Renal cortex interstitium (tissue), 11 donors: ENCODE measurements around the gene MRNIP. TPM values are rescaled to one million over a fixed set of nuclear protein-coding genes. Genes with fewer than 3 reads are reported as not detected.

Experiments used
- DNase-seq, 11 donors: peaks; one replicate each; pipeline ENCODE4 v3.0.0-alpha.2; 2013; ENCODE audit warnings: low read depth in 9 of 11, low spot score in 4 of 11; ENCODE audit errors: extremely low read depth in 1 of 11
- polyA plus RNA-seq, 3 donors: library from polyadenylated mRNA; unstranded; fragments of 120-200 nt; gene quantifications; one replicate each; pipeline ENCODE4 v1.2.1, GENCODE V29; 2013; ENCODE audit not compliant: insufficient read length in 3 of 3

The MRNIP gene
- polyA plus RNA-seq, 3 donors: 34.9 to 55.8 (median 40.7) TPM

- DNase-seq: no peak
Measured at GRCh38 chr5:179832039-179832745, 26.4 kb downstream of the MRNIP start.

GRCh38 chr5:179830818-179831468 lies 27.7 kb downstream of the MRNIP start:
- no peak for DNase-seq

DNA sequence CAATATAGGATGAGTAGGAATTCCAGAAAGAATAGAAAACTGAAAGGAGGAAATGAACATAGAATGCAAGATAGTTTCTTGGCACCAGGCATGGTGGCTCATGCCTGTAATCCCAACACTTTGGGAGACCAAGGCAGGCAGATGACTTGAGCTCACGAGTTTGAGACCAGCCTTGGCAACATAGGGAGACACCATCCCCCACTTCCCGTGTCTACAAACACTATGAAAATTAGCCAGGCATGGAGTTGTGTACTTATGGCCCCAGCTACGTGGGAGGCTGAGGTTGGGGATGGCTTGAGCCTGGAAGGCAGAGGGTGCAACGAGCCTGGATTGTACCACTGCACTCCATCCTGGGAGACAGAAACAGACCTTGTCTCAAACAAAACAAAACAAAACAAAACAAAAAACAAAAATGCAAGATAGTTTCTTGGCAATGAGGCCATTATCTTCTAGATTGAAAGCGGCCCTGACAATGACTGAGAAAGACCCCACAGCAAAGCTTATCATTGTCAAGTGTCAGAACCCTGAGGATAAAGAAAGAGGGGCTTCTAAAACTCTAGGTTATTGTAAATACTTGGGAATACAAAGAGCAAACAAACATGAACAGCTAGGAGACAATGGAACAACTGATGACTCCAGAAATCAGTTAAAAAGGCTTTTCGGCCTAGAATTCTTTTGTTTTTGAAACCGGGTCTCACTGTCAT lies 28.7 kb downstream of the MRNIP start:
- no peak for DNase-seq

DNA sequence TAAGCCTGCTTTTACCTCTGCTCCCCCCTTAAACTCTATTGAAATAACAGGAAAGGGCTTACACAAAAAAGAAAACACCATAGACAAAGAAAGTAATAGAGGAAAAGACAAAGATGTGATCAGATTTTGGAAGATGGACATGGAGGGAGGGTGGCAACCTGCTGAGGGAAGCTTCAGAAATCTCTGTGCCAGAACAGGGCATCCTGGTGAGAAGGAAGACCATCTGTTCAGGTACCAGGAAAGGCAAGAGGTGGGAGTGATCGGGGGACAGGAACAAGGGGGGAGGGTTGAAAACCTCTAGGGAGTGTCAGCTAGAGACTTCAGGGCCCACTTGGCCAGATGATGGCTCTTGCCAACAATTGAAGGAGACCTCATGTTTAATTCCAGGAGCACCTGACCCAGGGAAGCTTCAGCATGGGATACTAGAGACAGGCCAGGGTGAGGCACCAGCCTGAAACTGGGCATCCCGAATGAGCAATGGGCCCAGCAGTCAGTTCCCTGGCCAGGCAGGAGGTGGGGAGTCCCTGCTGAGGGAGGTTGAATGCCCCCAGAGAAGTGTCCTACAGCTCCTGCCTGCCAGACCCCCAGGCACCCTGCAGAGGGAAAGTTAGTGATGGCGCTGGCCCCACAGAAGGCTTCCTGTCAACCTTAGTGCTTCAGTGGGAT lies 29.7 kb downstream of the MRNIP start:
- no peak for DNase-seq

DNA sequence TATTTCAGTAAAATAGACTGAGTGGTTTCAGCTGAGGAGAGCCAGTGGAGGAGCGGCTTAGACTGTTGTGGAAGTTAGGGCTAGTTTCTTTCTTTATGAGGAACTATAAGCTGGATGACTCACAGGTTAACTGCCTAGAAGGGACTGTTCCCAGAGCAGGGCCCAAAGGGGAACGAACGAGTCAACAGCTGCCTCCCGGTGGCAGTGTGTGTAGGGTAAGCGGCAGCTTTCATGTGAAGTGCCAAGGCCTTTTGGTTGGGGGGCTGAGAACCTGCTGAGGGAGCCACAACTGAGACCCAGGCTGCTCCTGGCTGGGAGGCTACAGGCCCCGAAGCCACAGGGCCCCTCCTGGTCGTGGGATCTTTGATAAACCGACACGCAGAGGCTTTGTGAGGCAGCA lies 30.9 kb downstream of the MRNIP start:
- no peak for DNase-seq

- DNase-seq: no peak
Measured at GRCh38 chr5:179825655-179826182, 32.9 kb downstream of the MRNIP start.

DNA sequence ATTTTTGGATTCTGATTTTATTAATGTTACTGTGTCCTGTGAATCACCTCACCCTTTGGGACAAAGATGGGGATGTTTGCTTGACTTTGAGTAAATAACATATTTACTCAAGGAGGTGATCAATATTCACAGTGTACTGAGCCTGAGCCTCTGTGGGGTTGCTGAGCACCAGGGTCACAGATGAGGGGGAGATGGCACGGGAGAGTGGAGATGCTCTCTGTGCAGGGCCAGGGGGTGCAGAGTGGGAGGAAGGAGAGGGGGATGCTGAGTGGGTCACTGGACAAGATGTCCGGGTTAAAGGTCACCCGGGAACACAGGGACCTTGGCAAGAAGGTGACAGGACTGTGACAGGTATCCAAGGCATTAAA lies 33.9 kb downstream of the MRNIP start:
- no peak for DNase-seq

DNA sequence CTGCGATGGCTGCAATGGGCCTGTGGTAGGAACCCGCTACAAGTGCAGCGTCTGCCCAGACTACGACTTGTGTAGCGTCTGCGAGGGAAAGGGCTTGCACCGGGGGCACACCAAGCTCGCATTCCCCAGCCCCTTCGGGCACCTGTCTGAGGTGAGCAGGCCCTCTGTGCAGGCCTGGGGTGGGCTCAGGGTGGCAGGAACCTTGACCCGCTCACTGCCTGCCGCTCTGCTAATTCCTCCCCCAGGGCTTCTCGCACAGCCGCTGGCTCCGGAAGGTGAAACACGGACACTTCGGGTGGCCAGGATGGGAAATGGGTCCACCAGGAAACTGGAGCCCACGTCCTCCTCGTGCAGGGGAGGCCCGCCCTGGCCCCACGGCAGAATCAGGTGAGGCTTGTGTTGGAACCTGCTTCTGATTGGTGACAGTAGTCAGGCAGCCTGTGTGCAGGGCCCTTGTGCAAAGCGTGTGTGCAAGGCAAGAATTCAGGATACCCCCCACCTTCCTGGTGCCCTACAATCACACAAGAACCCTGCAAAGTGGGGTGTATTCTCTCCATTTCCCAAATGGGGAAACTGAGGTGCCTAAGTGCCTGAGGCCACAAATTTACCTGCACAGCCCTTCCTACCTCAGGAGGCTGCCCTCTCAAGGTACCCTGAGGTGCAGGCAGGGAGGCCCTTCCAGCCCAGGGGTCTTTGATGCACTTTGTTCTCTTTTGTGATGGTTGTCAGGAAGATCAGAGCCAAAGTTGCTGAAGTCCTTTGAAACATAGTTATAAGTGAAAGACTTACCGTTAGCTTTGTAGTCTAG lies 34.5 kb downstream of the MRNIP start:
- DNase-seq: no peak

DNA sequence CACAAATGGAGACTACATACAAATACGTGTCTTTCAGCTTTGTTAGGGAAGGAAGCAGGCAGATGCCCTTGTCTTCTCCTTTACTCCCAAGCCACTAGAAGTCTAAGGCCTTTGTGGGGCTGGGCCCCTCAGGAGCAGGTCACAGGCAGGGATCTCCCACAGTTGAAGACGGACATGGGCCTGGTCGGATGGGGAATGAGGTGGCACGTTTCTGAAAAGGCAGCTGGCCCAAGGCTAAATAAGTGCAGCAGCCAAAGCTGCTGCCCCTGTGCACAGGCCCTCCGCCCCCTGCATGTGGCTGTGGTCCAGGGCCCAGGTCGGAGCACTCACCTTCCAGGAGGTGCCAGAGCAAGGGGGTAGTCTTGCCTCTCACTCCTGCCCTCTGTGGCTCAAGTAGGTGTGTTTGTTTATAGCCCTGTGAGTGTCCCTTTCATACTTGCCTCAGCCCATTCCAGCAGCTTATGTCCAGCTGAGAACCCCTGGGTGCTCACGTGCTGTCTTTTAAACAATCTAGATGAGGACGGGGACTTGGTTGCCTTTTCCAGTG lies 36.1 kb downstream of the MRNIP start:
- no peak for DNase-seq

GRCh38 chr5:179822059-179822432 lies 36.6 kb downstream of the MRNIP start:
- no peak for DNase-seq

DNA sequence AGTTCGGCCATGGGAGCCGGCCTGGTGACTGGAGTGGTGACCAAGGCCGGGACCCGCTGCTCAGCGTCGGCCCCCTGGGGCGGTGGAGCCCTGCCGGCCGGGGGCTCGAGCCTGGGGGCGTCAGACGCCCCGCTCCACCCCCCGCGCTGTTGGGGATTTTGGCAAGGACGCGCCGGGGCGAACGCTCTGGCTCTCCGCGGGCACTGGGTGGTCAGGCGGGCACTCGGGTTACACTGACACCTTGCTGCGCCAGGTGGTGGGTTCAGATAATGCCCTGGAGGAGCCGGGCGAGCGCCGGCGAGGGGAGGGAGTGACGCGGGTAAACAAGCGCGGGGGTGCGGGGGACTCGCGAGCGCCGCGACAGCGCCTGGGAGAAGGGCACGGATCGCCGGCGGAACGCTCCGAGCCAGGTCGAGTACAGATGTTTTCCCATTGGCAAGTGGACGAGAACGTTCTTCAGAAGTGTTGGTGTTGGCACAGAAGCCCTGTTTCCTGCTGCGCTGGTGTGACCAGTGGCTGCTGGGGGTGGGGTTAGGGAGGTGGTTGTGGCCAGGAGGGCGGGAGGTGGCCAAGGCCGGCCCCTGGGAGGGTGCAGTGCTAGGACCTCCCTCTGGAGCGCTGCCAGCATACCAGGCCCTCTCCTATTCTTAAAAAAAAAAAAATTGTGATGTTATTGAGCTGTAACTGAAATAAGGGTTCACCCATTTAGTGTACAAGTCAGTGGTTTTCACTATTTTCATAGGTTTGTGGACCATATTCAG lies 37.1 kb downstream of the MRNIP start:
- DNase-seq: peak in 10 of 11 donors; percentile 76 to 90 (median 84)

DNA sequence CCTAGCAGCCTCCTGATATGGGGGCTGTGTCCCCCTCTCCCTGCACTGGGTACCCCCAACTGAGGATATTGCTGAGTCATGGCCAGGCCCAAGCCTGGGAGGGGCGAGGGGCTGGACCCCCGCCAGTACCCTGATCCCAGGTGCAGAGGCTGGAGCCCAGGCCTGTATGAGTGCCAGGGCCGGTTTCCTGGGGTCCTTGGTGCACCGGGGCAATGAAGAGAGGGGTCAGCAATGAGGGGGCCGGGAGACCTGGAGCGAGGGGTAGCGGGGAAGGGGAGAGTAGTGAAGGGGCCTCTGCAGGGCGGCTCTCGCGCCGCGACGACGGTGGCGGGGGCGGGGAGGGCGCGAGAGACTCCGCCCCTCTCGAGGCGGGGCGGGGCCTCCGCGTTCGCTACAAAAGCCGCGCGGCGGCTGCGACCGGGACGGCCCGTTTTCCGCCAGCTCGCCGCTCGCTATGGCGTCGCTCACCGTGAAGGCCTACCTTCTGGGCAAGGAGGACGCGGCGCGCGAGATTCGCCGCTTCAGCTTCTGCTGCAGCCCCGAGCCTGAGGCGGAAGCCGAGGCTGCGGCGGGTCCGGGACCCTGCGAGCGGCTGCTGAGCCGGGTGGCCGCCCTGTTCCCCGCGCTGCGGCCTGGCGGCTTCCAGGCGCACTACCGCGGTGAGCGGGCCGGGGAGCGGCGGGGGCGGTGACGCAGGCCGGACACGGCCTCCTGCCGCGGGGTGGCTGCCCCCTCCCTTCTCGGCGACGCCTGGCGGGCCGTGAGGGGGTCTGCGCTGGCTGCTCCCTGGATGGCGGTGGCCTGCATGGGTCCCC lies 37.9 kb downstream of the MRNIP start, which contains the start of gene SQSTM1:
Gene SQSTM1 (plus strand): TSS at position 423 of the 815 bp plus-strand sequence. CDS start 32 bp downstream, at position 455.
- DNase-seq: peak in 8 of 11 donors; percentile 72 to 88 (median 81)

- no peak for DNase-seq
Measured at GRCh38 chr5:179820127-179820482, 38.5 kb downstream of the MRNIP start.

GRCh38 chr5:179819296-179820126 lies 39.1 kb downstream of the MRNIP start:
- no peak for DNase-seq

DNA sequence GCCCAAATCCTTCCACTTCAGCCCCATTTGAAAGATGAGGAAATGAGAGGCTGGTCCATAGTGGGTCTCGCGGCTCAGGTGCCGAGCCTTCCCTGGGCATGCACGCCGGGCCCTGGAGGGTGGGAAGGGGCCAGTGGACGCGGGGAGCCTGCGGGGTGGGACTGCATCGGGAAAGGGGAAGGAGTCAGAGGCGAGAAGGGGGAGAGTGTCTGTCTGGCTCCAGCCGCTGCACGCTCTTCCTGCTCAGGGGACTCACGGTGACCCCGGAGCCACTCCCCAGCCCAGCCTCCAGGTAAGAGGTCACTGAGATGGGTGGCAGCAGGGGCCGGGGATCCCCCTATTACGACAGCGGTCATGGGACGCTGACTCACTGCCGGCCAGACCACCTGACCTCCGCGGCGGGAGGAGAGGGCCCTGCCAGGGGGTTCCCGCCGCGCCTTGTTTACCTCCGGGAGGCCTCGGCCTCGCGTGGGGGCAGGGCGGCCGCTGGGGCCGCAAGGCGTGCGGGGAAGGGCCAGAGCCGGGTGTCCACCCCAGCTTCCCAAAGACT lies 39.8 kb downstream of the MRNIP start:
- DNase-seq: peak in 7 of 11 donors; percentile 69 to 87 (median 78)
